H9 (cell line): ENCODE data around the gene MDH1. TPM values are rescaled to one million over a fixed set of nuclear protein-coding genes. Genes with fewer than 3 reads are reported as not detected.

Experiments used
- DNase-seq: peaks from one replicate; pipeline ENCODE4 v3.0.0-alpha.2; 2017
- H2AFZ ChIP-seq: one replicate; pipeline ENCODE4 v1.6.1; 2013; ENCODE audit warnings: mild to moderate bottlenecking, low read length, control low read depth, moderate library complexity
- H2AK5ac ChIP-seq: 2 replicates; pipeline ENCODE4 v1.6.1; 2013; ENCODE audit warnings: low read length, control low read depth, mixed read lengths; ENCODE audit not compliant: insufficient read length
- H2BK120ac ChIP-seq: one replicate; pipeline ENCODE4 v1.6.1; 2013; ENCODE audit warnings: low read depth, mild to moderate bottlenecking, low read length, control low read depth, inconsistent platforms; ENCODE audit not compliant: poor library complexity, severe bottlenecking
- H2BK12ac ChIP-seq: 2 replicates; pipeline ENCODE4 v1.6.1; 2013; ENCODE audit warnings: low read length, control low read depth, mixed read lengths, low read depth; ENCODE audit not compliant: insufficient read length
- H2BK15ac ChIP-seq: 2 replicates; pipeline ENCODE4 v1.6.1; 2013; ENCODE audit warnings: low read depth, low read length, control low read depth
- H2BK20ac ChIP-seq: one replicate; pipeline ENCODE4 v1.6.1; 2013; ENCODE audit warnings: low read depth, mild to moderate bottlenecking, low read length, control low read depth, inconsistent platforms; ENCODE audit not compliant: poor library complexity, severe bottlenecking
- H2BK5ac ChIP-seq: 2 replicates; pipeline ENCODE4 v1.6.1; 2013; ENCODE audit warnings: low read length, control low read depth, mixed read lengths; ENCODE audit not compliant: insufficient read length
- H3K14ac ChIP-seq: 2 replicates; pipeline ENCODE4 v1.6.1; 2013; ENCODE audit warnings: low read length, control low read depth; ENCODE audit not compliant: insufficient read depth
- H3K18ac ChIP-seq: 2 replicates; pipeline ENCODE4 v1.6.1; 2013; ENCODE audit warnings: low read depth, mild to moderate bottlenecking, mixed read lengths, low read length, control low read depth; ENCODE audit not compliant: insufficient read length
- H3K23ac ChIP-seq: 2 replicates; pipeline ENCODE4 v1.6.1; 2013; ENCODE audit warnings: low read length, control low read depth, mixed read lengths, low read depth; ENCODE audit not compliant: insufficient read length
- H3K23me2 ChIP-seq: 2 replicates; pipeline ENCODE4 v1.6.1; 2013; ENCODE audit warnings: low read depth, mild to moderate bottlenecking, mixed read lengths, low read length, control low read depth; ENCODE audit not compliant: insufficient read length, poor library complexity, severe bottlenecking
- H3K27ac ChIP-seq: 2 replicates; pipeline ENCODE4 v1.5.1; 2013; ENCODE audit warnings: low read length, control low read depth, mixed read lengths, low read depth; ENCODE audit not compliant: insufficient read length
- H3K27me3 ChIP-seq: 2 replicates; pipeline ENCODE4 v1.6.1; 2013; ENCODE audit warnings: low read length, control low read depth, inconsistent platforms; ENCODE audit not compliant: insufficient read depth
- H3K4ac ChIP-seq: 2 replicates; pipeline ENCODE4 v1.6.1; 2013; ENCODE audit warnings: low read depth, mild to moderate bottlenecking, control low read depth, inconsistent platforms, low read length, moderate library complexity
- H3K4me1 ChIP-seq: 2 replicates; pipeline ENCODE4 v1.6.1; 2013; ENCODE audit warnings: low read length, control low read depth, inconsistent platforms; ENCODE audit not compliant: insufficient read depth
- H3K4me2 ChIP-seq: 2 replicates; pipeline ENCODE4 v1.6.1; 2013; ENCODE audit warnings: low read length, control low read depth, mixed read lengths; ENCODE audit not compliant: insufficient read length, insufficient read depth
- H3K56ac ChIP-seq: 2 replicates; pipeline ENCODE4 v1.6.1; 2013; ENCODE audit warnings: low read depth, mild to moderate bottlenecking, mixed read lengths, low read length, control low read depth; ENCODE audit not compliant: insufficient read length
- H3K79me1 ChIP-seq: 2 replicates; pipeline ENCODE4 v1.6.1; 2013; ENCODE audit warnings: low read depth, mild to moderate bottlenecking, moderate library complexity, low read length, control low read depth, inconsistent platforms; ENCODE audit not compliant: insufficient read depth, poor library complexity, severe bottlenecking
- H3K79me2 ChIP-seq: 2 replicates; pipeline ENCODE4 v1.6.1; 2013; ENCODE audit warnings: low read length, control low read depth, inconsistent platforms; ENCODE audit not compliant: insufficient read depth
- H3K9ac ChIP-seq: 2 replicates; pipeline ENCODE4 v1.6.1; 2013; ENCODE audit warnings: low read length, control low read depth, mixed read lengths; ENCODE audit not compliant: insufficient read length; ENCODE audit errors: extremely low read depth
- H3K9me3 ChIP-seq: one replicate; pipeline ENCODE4 v1.6.1; 2013; ENCODE audit warnings: low read depth, low read length, inconsistent platforms; ENCODE audit not compliant: control insufficient read depth
- H3T11ph ChIP-seq: one replicate; pipeline ENCODE4 v1.6.1; 2013; ENCODE audit warnings: mild to moderate bottlenecking, low read length, control low read depth, inconsistent platforms
- H4K20me1 ChIP-seq: one replicate; pipeline ENCODE4 v1.6.1; 2013; ENCODE audit not compliant: control insufficient read depth, insufficient read length, insufficient read depth
- H4K5ac ChIP-seq: 2 replicates; pipeline ENCODE4 v1.6.1; 2013; ENCODE audit warnings: low read depth, mild to moderate bottlenecking, mixed read lengths, low read length, control low read depth; ENCODE audit not compliant: insufficient read length
- H4K8ac ChIP-seq: replicated peaks from 2 replicates; pipeline ENCODE4 v1.6.1; 2013; ENCODE audit warnings: low read length, control low read depth, mixed read lengths, low read depth; ENCODE audit not compliant: insufficient read length
- H4K91ac ChIP-seq: 2 replicates; pipeline ENCODE4 v1.6.1; 2013; ENCODE audit warnings: low read depth, mild to moderate bottlenecking, moderate library complexity, mixed read lengths, low read length, control low read depth; ENCODE audit not compliant: insufficient read length
- H3K27ac Mint-ChIP-seq, 3 experiments: 2 replicates in 2 of 3; 3 replicates in 1 of 3; pipeline ENCODE4 v1.8.0; 2020 to 2021; ENCODE audit warnings: mixed read lengths in 3 of 3, mild to moderate bottlenecking in 1 of 3, moderate library complexity in 1 of 3
- H3K27me3 Mint-ChIP-seq: 2 replicates; pipeline ENCODE4 v1.8.0; 2021; ENCODE audit warnings: low read depth, mild to moderate bottlenecking, moderate library complexity, mixed read lengths
- H3K36me3 Mint-ChIP-seq, 3 experiments: 2 replicates in 2 of 3; 3 replicates in 1 of 3; pipeline ENCODE4 v1.8.0; 2020 to 2021; ENCODE audit warnings: low read depth in 3 of 3, mixed read lengths in 3 of 3; ENCODE audit not compliant: insufficient read depth in 1 of 3
- H3K4me1 Mint-ChIP-seq, 2 experiments: 2 replicates each; pipeline ENCODE4 v1.8.0; 2020; ENCODE audit warnings: mixed read lengths in 2 of 2
- H3K4me3 Mint-ChIP-seq, 2 experiments: 2 replicates in 1 of 2; 3 replicates in 1 of 2; pipeline ENCODE4 v1.8.0; 2020 to 2021; ENCODE audit warnings: mild to moderate bottlenecking in 2 of 2, mixed read lengths in 2 of 2, moderate library complexity in 1 of 2
- H3K9me3 Mint-ChIP-seq, 2 experiments: 2 replicates in 1 of 2; 3 replicates in 1 of 2; pipeline ENCODE4 v1.8.0; 2020; ENCODE audit warnings: mild to moderate bottlenecking in 2 of 2, mixed read lengths in 2 of 2, moderate library complexity in 1 of 2
- WGBS: extraction: QIAGEN DNeasy Blood & Tissue Kit; methylation state at CpG from one replicate; pipeline ENCODE4 v1.1.7; 2013; ENCODE audit warnings: missing lambda C conversion rate, low lambda C conversion rate, mixed read lengths; ENCODE audit not compliant: insufficient read length; ENCODE audit errors: extremely low coverage; 5-methylcytosine and 5-hydroxymethylcytosine counted together
- total RNA-seq: library from RNA; stranded (reverse); gene quantifications from 2 replicates; pipeline ENCODE4 v1.2.1, GENCODE V29; 2021
- TF ChIP-seq, protein P1 (sequence below): fragments of 200-600 bp; sonication (generic); conservative IDR thresholded peaks from 3 replicates; pipeline ENCODE4 v1.8.0; 2021; ENCODE audit warnings: antibody characterized with exemption, mild to moderate bottlenecking

The MDH1 gene
- total RNA-seq, 1 experiment from 2014 or later: 324 TPM

DNA sequence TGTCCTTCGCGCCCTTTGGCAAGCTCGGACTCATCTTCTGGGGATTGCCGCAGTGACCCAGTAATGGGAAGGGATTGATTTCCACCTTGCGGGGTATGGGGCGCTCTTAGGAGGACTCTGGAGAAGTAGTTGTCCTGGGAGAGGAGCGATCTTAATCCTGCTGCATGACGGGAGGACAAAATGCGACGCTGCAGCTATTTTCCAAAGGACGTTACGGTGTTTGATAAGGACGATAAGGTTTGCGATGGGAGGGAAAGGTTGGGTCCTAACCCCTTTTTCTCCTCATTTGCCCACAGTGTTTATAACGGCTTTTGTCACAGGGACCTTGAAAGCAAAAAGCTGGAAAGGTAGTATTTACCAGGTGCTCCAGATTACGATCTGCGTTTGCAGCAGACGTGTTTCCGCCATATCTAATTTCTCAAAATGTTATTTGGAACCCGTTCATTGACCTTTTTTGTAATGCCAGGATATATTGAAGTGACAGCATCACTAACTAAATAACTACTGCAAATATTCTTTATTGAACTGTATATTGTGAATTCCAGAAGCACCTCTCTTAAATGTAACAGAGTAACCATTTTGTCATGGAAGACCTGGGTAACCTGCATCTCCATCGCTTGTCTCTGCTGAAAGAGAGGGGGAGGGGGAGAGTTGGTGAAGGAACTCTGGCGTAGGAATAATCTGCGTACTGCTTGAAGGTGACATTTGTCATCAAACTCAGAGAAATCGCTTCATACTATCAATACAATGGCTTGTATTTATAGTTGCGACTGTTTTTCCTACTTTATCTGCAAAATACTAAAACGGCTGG lies 590 bp downstream of the MDH1 start:
- no peaks in the 10 kb centered on the region for H3K9me3 Mint-ChIP-seq
- Histone ChIP-seq H2BK5ac (peak overlapping the region; percentile 7), H2AK5ac (no peak overlapping the region), H2BK12ac (no peak overlapping the region), H3K18ac (peak overlapping the region; percentile 12), H4K20me1 (no peaks in the 10 kb centered on the region), H3K27ac (peak overlapping the region; percentile 35), H4K5ac (no peak overlapping the region), H3K79me2 (peaks cover 26% of the 10 kb centered on the region; the same call in 1 of the 2 replicates), H3K14ac (peak overlapping the region; percentile 9), H2BK20ac (no peak overlapping the region), H2BK120ac (no peak overlapping the region), H3T11ph (no peak overlapping the region), H3K56ac (no peak overlapping the region), H3K4ac (no peak overlapping the region), H2AFZ (no peak overlapping the region), H3K9ac (peak overlapping the region; percentile 86), H3K4me1 (peaks cover 5% of the 10 kb centered on the region; the same call in 1 of the 2 replicates), H2BK15ac (no peak overlapping the region), H3K9me3 (no peaks in the 10 kb centered on the region), H3K27me3 (no peaks in the 10 kb centered on the region), H3K4me2 (peak overlapping the region; percentile 85), H4K8ac (no peak overlapping the region), H3K23ac (no peak overlapping the region), H4K91ac (no peak overlapping the region), H3K79me1 (peaks cover 3% of the 10 kb centered on the region), H3K23me2 (peaks cover 19% of the 10 kb centered on the region)
- WGBS: no CpG with 5 or more reads among the region's 26 CpGs
- no peak for DNase-seq
- peak overlapping the region; percentile 97 to 98 (median 98) for H3K27ac Mint-ChIP-seq
- no peaks in the 10 kb centered on the region for H3K27me3 Mint-ChIP-seq
- TF ChIP-seq, protein P1, sequence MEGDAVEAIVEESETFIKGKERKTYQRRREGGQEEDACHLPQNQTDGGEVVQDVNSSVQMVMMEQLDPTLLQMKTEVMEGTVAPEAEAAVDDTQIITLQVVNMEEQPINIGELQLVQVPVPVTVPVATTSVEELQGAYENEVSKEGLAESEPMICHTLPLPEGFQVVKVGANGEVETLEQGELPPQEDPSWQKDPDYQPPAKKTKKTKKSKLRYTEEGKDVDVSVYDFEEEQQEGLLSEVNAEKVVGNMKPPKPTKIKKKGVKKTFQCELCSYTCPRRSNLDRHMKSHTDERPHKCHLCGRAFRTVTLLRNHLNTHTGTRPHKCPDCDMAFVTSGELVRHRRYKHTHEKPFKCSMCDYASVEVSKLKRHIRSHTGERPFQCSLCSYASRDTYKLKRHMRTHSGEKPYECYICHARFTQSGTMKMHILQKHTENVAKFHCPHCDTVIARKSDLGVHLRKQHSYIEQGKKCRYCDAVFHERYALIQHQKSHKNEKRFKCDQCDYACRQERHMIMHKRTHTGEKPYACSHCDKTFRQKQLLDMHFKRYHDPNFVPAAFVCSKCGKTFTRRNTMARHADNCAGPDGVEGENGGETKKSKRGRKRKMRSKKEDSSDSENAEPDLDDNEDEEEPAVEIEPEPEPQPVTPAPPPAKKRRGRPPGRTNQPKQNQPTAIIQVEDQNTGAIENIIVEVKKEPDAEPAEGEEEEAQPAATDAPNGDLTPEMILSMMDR: no peak
- peaks cover 51 to 54% of the 10 kb centered on the region in 2 experiments for H3K4me1 Mint-ChIP-seq
- peak overlapping the region; percentile 99 for H3K4me3 Mint-ChIP-seq
- H3K36me3 Mint-ChIP-seq: peaks cover 7 to 28% (median 24%) of the 10 kb centered on the region in 3 experiments; a peak in 6 of 7 replicates
